Stimulated activated CD8-positive, alpha-beta memory T cell treated with anti-CD3 and anti-CD28 coated beads, Interleukin-15, amount 100 ng/mL, for 1 hour (primary cell): ENCODE measurements around the gene KRTAP5-4.
"Not testable (repeated sequence)": the region's sequence is repeated elsewhere in the genome, so short reads cannot be mapped to it uniquely, and the experiment has no call there.

Experiments
- DNase-seq: peaks from one replicate; pipeline ENCODE4 v3.0.0-alpha.2; 2020; ENCODE audit warnings: low read depth

Gene KRTAP5-4

DNA sequence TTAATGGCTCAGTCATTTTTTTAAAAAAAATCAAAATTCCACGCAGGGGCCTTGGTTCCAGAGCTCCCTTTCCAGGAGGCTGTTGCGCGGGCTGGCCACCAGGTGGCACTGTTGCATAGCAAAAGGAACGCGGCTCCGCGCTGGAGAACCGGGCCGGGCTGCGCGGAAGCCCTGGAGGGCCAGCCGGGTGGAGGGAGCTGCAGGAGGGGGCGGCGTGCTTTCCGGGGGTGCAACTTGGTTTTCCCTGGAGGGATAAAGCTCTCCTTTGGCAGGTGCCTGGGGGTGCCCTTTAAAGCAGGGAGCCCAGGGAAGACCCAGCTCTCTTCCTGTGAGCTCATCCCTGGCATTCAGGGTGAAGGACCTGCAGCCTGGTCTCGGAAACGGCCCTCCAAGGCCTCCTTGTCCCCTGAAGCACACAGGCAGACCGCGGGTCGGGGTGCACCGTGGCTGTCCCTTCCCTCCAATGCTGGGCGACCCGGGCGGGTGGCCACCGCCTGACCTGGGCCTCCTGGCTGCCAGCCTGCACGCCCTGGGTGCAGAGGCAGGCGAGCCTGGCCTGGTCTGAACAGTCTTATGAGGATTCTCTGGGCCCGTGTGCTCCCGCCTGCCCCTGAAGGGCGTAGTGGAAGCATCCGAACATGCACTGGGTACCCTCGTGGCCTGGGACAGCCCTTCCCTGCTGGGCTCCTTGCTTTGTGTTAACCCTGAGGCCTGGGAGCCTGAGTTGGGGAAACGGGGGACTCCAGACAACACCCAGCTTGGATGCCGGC, 31.0 kb upstream of the KRTAP5-4 start:
- DNase-seq = peak; percentile 64

- no peak for DNase-seq
Observed at GRCh38 chr11:1652442-1652770, 30.5 kb upstream of the KRTAP5-4 start.

DNA sequence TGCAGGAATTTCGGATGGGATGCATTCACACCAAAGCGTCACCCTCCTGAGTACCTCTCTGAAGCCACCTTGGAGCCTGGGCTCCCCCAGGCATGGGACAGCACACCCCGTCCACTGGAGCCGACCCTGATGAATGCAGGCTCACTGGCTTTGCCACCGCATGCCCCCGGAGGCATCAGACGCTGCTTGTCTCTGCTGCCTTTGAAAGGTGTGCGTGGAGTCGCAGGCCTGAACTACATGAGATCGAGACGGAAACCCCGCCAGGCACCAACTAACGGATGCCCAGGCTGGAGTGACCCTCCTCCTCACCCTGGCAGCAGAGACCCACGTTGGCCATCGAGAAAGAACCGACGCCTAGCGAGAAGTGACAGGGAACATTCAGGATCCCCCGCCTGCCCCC, 30.1 kb upstream of the KRTAP5-4 start:
- no peak for DNase-seq

- DNase-seq = no peak
Observed at GRCh38 chr11:1651411-1651980, 29.6 kb upstream of the KRTAP5-4 start.

- no peak for DNase-seq
Observed at GRCh38 chr11:1650918-1651262, 29.0 kb upstream of the KRTAP5-4 start.

DNA sequence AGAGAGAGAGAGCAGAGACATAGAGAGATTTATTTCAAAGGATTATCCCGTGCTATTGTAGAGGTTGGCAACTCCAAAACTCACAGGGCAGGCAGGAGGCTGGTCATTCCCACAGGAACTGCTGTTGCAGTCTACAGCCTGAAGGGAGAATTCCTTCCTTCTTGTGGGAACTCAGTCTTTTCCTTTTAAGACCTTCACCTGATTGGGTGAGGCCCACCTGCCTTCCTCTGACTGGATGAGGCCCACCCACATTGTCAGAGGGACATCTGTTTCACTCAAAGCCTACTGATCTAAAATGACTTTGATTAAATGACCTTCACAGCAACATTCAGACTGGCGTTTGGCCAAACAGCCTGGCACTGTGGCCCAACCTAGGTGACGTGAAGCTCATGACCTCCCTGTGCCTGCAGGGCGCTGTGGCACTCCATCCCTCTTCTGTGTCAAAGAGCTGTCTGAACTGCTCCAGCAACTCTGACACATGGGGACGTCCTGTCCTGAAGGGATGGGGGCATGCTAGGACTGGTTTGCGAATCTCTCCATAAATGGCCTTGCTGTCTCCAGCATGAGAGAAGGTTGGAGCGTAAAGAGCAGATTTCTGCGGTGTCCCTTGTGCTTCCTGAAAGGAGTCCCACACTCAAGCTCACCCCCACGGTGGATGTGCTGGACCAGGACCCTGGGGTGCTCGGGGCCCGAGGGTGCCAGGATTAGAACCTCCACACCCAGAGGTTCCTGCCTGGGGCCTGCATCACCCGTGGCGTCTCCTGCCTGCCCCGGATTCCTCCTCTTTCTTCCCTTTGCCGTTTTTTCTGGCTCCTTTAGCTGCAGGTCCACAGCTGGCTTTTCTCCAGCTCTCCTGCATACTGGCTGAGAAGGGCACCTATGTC, 28.3 kb upstream of the KRTAP5-4 start:
- DNase-seq = no peak

DNA sequence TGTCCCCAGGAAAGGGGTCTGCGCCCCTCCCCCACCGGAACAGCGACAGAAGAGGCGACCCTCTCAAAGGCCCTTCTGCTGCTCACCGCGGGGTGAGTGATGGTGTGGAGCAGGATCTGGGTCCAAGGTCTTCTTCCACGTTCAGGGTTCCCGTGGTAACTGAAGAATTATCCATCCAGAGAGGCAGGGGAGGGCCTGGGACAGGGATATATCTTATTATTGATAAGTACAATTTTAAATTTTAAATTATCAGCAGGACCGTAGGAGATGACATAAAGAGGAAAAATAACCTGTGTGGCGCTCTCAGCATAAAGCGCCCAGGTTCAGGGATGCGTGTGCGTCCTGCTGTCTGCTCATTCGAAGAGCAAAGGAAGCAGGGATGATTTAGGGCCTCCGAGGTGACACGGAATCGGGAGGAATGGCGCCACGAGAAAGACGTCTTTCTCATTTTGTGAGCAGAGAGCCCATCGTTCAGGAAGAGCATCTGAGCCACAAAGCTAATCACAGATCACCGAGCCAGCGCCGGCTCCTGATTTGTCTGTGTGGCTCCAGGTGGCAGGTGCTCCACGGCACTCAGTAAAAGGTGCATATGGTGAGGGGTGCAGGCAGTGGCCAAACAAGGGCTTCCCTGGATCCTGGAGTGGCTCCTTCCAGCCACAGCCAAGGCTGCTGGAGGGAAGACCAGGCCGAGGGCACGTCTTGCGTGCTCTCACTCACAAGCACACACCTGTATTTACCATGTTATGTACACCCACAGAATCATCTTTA, 26.9 kb upstream of the KRTAP5-4 start:
- no peak for DNase-seq

GRCh38 chr11:1647901-1648652, 26.1 kb upstream of the KRTAP5-4 start:
- no peak for DNase-seq

DNA sequence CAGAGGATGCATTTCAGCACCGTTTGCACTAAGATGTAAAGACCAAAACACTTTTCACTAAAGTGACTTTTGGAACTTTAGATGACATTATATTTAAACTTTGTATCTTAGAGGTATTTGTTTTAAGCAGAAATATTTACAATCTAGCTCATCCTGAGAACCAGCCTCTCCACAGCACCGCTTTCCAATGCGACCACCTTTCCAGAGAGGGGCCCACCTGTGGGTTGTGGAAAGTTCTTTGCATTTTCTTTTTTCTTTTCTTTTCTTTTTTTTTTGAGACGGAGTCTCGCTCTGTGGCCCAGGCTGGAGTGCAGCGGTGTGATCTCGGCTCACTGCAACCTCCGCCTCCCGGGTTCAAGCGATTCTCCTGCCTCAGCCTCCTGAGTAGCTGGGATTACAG, 24.6 kb upstream of the KRTAP5-4 start:
- not testable (repeated sequence) for DNase-seq

DNA sequence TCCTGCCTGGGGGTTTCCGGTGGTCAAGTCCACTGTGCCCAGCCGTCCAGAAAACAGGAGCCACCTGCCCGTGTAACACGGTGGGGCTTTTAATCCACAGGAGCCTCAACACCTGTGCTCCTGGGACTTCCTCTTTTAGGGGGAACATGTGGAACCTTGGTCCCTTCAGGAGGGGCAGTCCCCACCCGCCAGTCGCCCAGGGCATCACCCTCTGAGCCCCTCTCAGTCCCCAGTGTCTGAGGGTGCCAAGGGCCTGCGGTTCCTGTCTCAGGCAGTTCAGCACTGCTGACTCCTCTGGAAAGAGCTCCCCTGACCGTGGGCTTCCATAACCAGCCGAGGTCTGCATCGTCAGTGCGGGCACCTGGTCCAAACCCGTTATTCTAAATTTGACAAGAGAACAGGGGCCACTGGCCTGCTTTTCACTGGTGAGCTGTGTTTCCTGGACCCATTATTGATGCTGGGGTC, 23.5 kb upstream of the KRTAP5-4 start:
- no peak for DNase-seq

DNA sequence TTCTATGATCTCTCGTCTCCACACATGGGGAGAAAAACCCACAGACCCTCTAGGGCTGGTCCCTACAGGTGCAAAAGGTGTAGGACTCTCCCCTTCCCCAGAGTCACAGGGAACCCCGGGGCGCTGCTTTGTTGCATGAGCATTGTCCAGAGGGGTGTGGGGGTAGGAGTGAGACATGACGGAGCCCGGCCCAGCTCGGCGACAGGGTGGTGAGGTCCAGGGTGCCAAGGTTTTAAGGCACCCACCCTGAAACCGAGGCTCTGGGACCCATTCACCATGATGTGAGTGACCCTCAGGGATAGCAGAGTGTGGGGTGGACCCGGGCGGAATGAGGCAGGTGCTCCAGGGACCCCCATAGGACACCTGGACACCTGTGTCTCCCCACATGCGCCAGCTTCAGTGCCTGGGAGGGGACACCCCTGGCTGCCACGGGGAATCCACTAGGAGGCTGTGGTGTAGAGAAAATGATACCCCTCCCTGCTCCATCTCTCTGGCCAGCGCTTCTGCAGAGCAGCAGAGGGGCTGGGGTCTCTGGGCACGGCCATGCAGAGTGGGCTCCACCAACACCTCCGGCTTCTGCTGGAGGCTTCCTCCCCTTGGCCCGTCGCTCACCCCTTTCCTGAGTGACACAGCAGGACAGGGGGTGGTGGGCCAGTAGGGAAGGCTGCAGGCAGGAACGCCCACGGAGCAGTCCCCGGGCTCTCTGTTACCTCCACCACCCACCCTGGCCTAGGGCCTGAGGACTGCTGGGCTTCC, 22.8 kb upstream of the KRTAP5-4 start:
- DNase-seq = no peak

- no peak for DNase-seq
Observed at GRCh38 chr11:1643146-1643690, 21.3 kb upstream of the KRTAP5-4 start.

DNA sequence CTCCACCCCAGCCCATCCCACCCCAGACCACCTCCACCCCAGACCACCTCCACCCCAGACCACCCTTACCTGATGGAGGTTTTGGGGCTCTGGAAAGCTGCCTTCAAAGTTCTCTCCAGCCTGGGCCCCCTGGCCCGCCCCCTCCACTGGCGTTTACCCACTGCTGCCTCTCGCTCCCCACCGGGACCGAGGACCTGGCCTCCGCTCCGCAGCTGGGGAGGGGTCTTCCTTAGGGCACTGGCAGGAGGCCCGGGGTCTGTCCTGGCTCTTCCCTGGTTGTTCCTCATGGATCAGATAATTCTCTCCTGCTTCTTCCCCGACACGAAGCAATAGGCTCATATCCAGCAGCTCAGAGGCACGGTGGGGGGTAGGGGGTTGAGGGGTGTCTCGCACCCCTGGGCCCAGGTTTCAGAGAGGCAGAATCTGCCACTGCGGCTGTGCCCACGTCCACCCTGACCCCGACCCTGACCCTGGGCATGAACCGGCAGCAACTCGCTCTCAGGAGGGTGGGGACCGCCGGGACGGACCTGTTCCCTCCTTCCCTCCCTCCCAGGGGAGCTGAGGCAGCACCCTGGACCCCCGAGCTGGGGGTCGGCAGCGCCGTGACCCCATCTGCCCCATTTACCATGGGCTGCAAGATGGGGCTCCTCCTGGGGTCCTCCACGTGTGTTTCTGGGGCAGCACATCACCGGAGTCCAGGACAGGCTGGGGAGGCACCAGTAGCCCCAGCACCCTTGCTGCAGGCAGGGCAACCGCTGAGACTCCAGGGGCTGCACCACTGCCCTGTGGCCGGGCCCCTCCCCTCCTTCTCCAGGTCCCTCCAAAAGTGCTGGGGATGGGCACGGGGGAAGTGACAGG, 20.6 kb upstream of the KRTAP5-4 start:
- DNase-seq = no peak

- DNase-seq = no peak
Observed at GRCh38 chr11:1641096-1641495, 19.2 kb upstream of the KRTAP5-4 start.

DNA sequence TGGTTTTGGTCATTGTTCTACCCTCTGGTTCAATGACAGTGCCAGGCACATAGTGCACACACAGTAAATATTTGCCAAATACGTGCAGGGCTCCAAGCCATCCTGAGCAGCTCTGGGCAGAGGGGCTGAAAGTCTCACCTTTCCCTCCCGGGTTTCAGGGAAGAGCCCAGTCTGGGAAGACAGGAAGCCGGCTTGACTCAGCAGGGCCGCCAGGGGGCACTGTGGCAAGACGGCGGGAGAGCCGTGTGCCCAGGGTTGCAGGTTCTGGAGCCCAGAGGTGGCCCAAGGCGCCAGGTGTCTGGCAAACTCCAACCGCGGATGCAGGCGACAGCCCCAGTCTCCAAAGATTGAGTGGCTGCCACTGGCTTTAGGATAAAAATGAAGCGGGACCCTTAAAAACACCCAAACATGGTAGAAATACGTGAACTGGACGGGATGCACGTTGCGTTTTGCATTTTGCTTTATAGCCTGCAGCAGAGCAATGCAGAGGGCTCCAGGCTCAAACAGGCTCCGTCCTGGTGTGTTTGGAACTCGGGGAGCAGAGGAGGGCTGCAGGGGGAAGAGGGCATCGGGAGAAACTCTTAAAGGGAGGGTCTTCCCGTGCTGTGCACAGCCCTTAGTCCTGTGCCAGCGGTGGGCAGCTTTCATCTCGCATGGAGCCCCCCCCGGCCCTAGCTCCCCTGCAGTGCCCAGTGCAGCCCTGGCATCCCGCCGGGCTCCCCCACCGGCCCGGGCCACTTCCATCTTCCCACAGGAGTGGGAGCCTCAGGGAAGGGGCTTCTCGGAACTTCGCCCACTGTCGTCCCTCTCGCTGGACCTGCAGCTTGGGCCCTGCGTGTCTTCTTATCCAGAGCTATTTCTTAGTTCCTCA, 18.4 kb upstream of the KRTAP5-4 start:
- no peak for DNase-seq

DNA sequence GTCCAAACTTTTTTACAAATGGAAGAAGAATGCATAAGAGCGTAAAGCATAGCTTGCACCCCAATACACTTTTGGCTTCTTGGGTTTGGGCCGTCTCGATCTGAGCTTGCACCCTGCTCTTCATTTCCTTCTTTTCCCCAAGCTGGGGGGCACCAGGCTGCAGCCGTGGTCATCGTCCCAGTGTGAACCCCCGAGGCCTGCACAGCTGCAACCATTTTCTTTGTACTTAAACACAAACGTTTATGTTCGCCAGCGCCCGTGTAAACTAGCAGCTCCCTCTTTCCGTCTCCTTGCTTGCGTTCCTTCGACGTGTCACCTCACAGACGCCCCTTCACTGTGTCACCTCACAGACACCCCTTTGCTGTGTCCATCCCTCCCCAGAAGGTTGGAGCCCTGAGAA, 17.7 kb upstream of the KRTAP5-4 start:
- no peak for DNase-seq

GRCh38 chr11:1639102-1639620, 17.2 kb upstream of the KRTAP5-4 start:
- no peak for DNase-seq

- DNase-seq = no peak
Observed at GRCh38 chr11:1638344-1638743, 16.4 kb upstream of the KRTAP5-4 start.
